Fibroblast of mammary gland (primary cell): ENCODE data around the gene STIM1.
"Not testable (repeated sequence)": the region's sequence is repeated elsewhere in the genome, so short reads cannot be mapped to it uniquely, and the experiment has no call there.

Experiments
- DNase-seq: peaks from one replicate; pipeline ENCODE4 v3.0.0-alpha.2; 2010; ENCODE audit warnings: low read depth
- H3K4me3 ChIP-seq: 2 replicates; pipeline ENCODE4 v1.5.1; 2011; ENCODE audit warnings: low read depth, mild to moderate bottlenecking, low read length, moderate library complexity; ENCODE audit not compliant: control insufficient read depth
- TF ChIP-seq, protein P1 (sequence below): conservative IDR thresholded peaks from 2 replicates; pipeline ENCODE4 v1.5.1; 2011; ENCODE audit warnings: low read depth, low read length, inconsistent platforms; ENCODE audit not compliant: control insufficient read depth, insufficient read depth

The STIM1 gene

DNA sequence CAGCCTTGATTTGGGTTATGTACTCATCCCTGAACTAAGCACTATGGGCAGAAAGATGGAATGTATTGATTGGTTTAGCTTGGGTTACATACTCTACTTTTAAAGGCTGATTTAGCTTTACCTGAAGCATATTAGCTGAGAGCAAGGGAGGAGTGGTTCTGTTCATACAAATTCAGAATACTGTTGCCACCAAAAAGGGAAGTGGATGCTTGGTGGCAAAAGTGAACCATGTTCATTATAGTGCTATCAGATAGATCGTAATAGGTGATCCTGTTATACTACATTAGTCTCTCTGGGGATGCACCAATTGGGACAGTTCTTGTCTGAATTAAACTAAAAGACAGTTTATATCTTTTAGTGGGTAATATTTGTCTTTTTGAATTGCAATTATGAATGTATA is 194.7 kb downstream of the STIM1 start:
- no peak overlapping the region for H3K4me3 ChIP-seq
- TF ChIP-seq, protein P1, sequence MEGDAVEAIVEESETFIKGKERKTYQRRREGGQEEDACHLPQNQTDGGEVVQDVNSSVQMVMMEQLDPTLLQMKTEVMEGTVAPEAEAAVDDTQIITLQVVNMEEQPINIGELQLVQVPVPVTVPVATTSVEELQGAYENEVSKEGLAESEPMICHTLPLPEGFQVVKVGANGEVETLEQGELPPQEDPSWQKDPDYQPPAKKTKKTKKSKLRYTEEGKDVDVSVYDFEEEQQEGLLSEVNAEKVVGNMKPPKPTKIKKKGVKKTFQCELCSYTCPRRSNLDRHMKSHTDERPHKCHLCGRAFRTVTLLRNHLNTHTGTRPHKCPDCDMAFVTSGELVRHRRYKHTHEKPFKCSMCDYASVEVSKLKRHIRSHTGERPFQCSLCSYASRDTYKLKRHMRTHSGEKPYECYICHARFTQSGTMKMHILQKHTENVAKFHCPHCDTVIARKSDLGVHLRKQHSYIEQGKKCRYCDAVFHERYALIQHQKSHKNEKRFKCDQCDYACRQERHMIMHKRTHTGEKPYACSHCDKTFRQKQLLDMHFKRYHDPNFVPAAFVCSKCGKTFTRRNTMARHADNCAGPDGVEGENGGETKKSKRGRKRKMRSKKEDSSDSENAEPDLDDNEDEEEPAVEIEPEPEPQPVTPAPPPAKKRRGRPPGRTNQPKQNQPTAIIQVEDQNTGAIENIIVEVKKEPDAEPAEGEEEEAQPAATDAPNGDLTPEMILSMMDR = no peak
- no peak for DNase-seq

DNA sequence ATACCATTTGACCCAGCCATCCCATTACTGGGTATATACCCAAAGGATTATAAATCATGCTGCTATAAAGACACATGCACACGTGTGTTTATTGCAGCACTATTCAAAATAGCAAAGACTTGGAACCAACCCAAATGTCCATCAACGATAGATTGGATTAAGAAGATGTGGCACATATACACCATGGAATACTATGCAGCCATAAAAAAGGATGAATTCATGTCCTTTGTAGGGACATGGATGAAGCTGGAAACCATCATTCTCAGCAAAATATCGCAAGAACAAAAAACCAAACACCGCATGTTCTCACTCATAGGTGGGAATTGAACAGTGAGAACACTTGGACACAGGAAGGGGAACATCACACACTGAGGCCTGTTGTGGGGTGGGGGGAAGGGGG is 197.7 kb downstream of the STIM1 start:
- not testable (repeated sequence) for DNase-seq, H3K4me3 ChIP-seq

GRCh38 chr11:4054643-4055042 is 199.2 kb downstream of the STIM1 start:
- DNase-seq = no peak
- H3K4me3 ChIP-seq = no peak overlapping the region
- TF ChIP-seq, protein P1 = no peak

DNA sequence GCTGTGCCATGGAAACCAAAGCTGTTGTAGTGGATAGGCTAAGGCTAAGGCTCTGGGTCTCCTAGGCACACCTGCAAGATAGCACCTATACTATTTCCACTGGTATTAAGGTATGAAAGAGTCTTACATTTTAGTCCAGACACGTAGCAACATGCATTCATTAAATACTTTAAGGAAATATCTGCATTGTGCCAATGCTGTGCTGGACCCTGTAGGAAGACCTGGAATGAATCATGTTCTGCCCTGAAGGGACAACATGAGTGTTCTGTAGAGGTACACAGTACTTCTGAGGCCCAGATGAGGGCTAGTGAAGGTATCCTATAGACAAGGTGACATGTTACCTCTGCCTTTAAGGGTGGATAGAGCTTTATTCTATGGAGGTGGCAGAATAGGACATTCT is 204.0 kb downstream of the STIM1 start:
- DNase-seq = no peak
- no peak overlapping the region for H3K4me3 ChIP-seq
- TF ChIP-seq, protein P1 = no peak

DNA sequence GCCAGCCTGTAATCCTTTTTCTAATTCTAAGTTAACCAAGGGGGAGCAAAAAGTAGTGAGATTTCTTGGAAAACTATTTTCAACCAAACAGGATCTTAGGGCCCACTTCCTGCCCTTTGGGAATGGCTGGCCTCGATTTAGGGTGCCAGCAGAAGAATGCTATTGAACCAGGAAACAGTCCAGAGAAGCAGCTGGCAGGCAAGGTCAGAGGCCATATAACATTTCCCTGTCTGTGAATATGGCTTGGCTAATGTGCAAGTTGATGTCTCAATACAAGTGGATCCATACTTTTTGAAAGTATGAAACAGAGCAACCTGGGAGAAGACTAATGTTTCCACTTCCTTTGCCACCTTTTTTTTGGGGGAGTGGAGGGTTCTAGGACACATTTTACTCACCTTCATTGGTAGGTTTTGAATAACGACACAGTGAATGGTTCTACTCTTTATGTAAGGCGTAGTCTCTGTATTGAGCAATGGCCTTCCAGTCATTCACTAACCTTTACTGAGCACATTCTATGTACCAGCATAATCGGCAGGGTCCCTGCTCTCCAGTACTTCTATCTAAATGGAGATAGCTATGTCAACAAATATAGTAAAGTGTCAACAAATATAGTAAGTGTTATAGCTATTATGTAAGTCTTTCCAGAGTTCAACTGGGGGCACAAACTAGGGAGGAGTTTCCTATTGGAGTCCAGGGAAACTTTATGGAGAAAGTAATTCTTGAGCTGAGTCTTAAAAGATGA is 204.9 kb downstream of the STIM1 start:
- TF ChIP-seq, protein P1 = no peak
- DNase-seq = no peak
- H3K4me3 ChIP-seq = no peak overlapping the region

DNA sequence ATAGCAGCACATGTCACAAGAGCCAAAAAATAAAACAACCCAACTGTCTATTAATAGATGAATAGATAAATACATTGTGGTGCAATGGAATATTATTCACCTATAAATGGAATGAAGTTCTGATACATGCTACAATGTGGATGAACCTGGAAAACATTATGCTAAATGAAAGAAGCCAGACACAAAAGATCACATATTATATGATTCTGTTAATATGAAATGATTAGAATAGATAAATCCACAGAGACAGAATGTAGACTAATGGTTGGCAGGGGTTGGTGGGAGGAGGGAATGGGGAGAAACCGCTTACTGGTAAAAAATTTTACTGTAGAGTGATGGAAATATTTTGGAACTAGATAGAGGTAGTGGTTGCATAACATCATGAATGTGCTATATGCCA is 206.2 kb downstream of the STIM1 start:
- no peak for DNase-seq
- TF ChIP-seq, protein P1 = no peak
- no peak overlapping the region for H3K4me3 ChIP-seq

GRCh38 chr11:4063348-4063747 is 207.9 kb downstream of the STIM1 start:
- TF ChIP-seq, protein P1 = no peak
- no peak for DNase-seq
- no peak overlapping the region for H3K4me3 ChIP-seq
